ENCODE data around the gene ABLIM3.

The ABLIM3 gene

DNA sequence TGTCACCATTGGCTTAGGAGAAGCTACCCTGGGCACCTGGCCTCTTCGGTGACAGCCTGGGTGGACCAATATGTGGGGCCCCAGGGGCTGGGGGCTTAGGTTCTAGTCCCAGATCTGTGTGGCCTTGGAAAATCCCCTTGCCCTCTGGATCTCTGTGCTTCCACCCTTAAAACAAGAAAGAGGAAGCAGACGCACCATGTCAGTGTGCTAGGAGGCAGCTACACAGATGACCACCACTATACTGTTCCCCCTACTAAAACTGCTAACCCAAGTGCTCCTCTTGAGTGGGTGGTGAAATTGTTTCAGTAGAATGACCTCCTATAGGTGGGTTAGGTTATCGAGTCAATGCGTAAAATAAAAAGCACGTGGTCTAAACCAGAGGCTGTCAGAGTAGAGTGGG, 161.3 kb downstream of the ABLIM3 start:
- TF ChIP-seq, protein P1, sequence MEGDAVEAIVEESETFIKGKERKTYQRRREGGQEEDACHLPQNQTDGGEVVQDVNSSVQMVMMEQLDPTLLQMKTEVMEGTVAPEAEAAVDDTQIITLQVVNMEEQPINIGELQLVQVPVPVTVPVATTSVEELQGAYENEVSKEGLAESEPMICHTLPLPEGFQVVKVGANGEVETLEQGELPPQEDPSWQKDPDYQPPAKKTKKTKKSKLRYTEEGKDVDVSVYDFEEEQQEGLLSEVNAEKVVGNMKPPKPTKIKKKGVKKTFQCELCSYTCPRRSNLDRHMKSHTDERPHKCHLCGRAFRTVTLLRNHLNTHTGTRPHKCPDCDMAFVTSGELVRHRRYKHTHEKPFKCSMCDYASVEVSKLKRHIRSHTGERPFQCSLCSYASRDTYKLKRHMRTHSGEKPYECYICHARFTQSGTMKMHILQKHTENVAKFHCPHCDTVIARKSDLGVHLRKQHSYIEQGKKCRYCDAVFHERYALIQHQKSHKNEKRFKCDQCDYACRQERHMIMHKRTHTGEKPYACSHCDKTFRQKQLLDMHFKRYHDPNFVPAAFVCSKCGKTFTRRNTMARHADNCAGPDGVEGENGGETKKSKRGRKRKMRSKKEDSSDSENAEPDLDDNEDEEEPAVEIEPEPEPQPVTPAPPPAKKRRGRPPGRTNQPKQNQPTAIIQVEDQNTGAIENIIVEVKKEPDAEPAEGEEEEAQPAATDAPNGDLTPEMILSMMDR (IDR thresholded peaks at IDR 0.05; ENCODE audit: insufficient read depth, low read depth, low read length, missing control alignments): no peak
- DNase-seq (ENCODE audit: low read depth): no peak
- H3K4me3 ChIP-seq (ENCODE audit: low read length): no peak overlapping the region

DNA sequence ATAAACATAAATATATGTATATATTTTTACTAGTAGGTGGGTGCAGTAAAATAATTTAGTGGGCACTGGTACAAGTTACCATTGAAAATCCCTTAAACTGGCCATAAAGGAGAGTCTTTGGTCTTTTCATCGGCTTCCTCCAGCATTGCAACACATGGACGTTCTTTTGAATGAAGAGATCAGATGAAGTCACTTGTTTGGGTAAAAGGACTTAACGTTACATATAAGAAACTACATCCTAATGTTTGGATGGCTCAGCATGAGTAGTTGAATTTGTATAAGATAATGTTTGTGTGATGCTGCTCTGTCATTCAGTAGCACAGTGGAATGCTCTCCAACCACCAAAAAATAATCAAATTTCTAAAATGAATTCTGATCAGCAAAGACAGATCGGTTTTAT, 161.9 kb downstream of the ABLIM3 start:
- DNase-seq (ENCODE audit: low read depth): no peak
- no peak overlapping the region for H3K4me3 ChIP-seq (ENCODE audit: low read length)
- TF ChIP-seq, protein P1 (IDR thresholded peaks at IDR 0.05; ENCODE audit: insufficient read depth, low read depth, low read length, missing control alignments): no peak

DNA sequence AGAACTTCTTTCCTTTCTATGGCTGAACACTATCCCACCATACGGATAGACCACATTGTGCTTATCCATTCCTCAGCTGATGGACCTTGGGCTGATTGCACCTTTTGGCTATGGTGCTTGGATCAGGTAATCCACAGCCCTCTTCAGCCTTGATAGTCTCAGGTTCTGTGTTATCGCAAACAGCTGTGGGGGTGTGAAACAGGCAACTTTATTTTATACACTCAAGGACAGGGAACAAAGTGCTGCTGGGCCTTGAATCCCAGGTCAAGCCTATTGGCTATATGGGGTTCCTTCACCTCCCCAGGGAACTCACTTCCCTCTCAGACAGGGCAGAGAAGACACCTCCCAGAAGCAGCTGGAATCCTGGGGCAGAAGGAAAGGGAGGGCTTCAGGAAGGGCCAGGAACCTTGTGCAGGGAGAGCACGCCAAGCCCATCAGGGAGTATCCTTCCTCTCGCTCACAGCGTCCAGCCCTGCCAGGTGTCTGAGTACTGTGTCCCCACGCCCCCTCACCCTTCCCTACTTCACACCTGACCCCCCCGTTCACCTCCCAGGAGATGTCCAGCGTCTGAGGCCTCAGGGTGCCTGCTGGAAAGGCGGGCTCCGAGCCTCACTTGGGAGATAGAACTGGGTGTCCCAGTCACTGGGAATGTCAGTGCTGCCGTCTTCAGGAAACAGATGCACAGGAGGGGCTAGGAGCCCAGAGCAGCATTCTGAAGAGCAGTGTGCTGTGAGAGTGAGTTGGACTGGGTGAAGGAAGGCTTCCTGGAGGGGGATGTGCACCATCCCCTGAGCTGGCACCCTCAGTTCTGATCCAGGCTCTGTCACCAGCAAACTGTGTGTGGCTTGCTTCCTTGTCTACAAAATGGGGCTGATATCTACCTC, 163.1 kb downstream of the ABLIM3 start:
- TF ChIP-seq, protein P1 (IDR thresholded peaks at IDR 0.05; ENCODE audit: insufficient read depth, low read depth, low read length, missing control alignments): no peak
- no peak overlapping the region for H3K4me3 ChIP-seq (ENCODE audit: low read length)
- DNase-seq (ENCODE audit: low read depth): no peak

DNA sequence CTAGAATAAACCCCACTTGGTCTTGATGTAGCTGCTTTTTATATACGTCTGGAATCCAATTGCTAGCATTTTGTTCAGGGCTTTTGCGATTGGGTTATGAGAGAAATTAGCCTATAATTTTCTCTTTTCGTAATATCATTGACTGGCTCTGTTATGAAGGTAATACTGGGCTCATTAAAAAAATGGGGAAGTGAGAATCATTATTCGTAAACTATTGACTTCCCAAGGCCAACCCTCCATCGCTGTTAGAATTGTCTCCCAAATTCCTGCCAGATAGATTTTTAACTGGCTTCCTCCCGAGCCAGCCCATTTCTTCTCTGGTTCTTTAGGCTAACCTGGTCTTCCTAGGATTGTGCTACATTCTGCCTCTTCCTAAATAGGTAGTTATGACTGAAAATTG, 168.1 kb downstream of the ABLIM3 start:
- TF ChIP-seq, protein P1 (IDR thresholded peaks at IDR 0.05; ENCODE audit: insufficient read depth, low read depth, low read length, missing control alignments): no peak
- no peak for DNase-seq (ENCODE audit: low read depth)
- no peak overlapping the region for H3K4me3 ChIP-seq (ENCODE audit: low read length)
